ENCODE data around the gene GMPR2. TPM values are rescaled to one million over a fixed set of nuclear protein-coding genes. Genes with fewer than 3 reads are reported as not detected.

GMPR2 gene
- total and polyA plus RNA-seq, 2 of the 4 experiments (the other 2 are of a cell fraction) = 63.7 to 92.5 TPM

- TF ChIP-seq MAZ (IDR thresholded peaks at IDR 0.05; ENCODE audit: borderline replicate concordance, low read depth, low read length) (no peak), BHLHE40 (IDR thresholded peaks at IDR 0.05; ENCODE audit: low read depth, low read length) (no peak), MAFK (IDR thresholded peaks at IDR 0.05; ENCODE audit: low read depth, low read length) (no peak), MXI1 (IDR thresholded peaks at IDR 0.05; ENCODE audit: borderline replicate concordance, low read depth, low read length) (no peak), CHD1 (IDR thresholded peaks at IDR 0.05; ENCODE audit: low read depth, low read length) (no peak), POLR2A (IDR thresholded peaks at IDR 0.05; ENCODE audit: low read depth, low read length) (no peak), RFX5 (IDR thresholded peaks at IDR 0.05; ENCODE audit: low read depth, low read length) (no peak), FOS (IDR thresholded peaks at IDR 0.05; ENCODE audit: low read depth, low read length) (no peak), NFE2L2 (IDR thresholded peaks at IDR 0.05; ENCODE audit: low read depth, low read length) (no peak), RAD21 (IDR thresholded peaks at IDR 0.05; ENCODE audit: low read length) (no peak), SMC3 (IDR thresholded peaks at IDR 0.05; ENCODE audit: low read depth, low read length) (no peak), CEBPB (IDR thresholded peaks at IDR 0.05; ENCODE audit: low read depth, low read length) (no peak), RCOR1 (IDR thresholded peaks at IDR 0.05; ENCODE audit: insufficient replicate concordance, low read length) (no peak)
- TF ChIP-seq, protein P1, sequence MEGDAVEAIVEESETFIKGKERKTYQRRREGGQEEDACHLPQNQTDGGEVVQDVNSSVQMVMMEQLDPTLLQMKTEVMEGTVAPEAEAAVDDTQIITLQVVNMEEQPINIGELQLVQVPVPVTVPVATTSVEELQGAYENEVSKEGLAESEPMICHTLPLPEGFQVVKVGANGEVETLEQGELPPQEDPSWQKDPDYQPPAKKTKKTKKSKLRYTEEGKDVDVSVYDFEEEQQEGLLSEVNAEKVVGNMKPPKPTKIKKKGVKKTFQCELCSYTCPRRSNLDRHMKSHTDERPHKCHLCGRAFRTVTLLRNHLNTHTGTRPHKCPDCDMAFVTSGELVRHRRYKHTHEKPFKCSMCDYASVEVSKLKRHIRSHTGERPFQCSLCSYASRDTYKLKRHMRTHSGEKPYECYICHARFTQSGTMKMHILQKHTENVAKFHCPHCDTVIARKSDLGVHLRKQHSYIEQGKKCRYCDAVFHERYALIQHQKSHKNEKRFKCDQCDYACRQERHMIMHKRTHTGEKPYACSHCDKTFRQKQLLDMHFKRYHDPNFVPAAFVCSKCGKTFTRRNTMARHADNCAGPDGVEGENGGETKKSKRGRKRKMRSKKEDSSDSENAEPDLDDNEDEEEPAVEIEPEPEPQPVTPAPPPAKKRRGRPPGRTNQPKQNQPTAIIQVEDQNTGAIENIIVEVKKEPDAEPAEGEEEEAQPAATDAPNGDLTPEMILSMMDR (conservative IDR thresholded peaks at IDR 0.05; ENCODE audit: low read depth, low read length) = no peak
- TF ChIP-seq, protein P2, sequence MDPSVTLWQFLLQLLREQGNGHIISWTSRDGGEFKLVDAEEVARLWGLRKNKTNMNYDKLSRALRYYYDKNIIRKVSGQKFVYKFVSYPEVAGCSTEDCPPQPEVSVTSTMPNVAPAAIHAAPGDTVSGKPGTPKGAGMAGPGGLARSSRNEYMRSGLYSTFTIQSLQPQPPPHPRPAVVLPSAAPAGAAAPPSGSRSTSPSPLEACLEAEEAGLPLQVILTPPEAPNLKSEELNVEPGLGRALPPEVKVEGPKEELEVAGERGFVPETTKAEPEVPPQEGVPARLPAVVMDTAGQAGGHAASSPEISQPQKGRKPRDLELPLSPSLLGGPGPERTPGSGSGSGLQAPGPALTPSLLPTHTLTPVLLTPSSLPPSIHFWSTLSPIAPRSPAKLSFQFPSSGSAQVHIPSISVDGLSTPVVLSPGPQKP (IDR thresholded peaks at IDR 0.05; ENCODE audit: borderline replicate concordance, low read depth, low read length) = no peak
- TF ChIP-seq, protein P3, sequence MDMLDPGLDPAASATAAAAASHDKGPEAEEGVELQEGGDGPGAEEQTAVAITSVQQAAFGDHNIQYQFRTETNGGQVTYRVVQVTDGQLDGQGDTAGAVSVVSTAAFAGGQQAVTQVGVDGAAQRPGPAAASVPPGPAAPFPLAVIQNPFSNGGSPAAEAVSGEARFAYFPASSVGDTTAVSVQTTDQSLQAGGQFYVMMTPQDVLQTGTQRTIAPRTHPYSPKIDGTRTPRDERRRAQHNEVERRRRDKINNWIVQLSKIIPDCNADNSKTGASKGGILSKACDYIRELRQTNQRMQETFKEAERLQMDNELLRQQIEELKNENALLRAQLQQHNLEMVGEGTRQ (IDR thresholded peaks at IDR 0.05; ENCODE audit: low read depth, low read length) = no peak
- CTCF ChIA-PET = no interaction called here
- dilution Hi-C loops (cut with HindIII; ENCODE audit: low sequenced_read_pairs, unreplicated experiment) = no loop called here
Observed at GRCh38 chr14:24219080-24219479, 13.6 kb upstream of the GMPR2 start.

More at GRCh38 chr14:24219080-24219479, 13.6 kb upstream of the GMPR2 start:
- Histone ChIP-seq H4K91ac (ENCODE audit: insufficient read depth, low read depth, low read length) (no peak overlapping the region), H3K23ac (ENCODE audit: low read depth, low read length) (no peak overlapping the region), H3K36me3 (ENCODE audit: control insufficient read depth, insufficient read depth, low read length) (peaks cover 6% of the 10 kb centered on the region), H4K8ac (ENCODE audit: low read depth in 2 of 2, low read length in 2 of 2) (no peak overlapping the region), H4K5ac (ENCODE audit: low read depth, low read length) (no peak overlapping the region), H3K14ac (replicated peaks; ENCODE audit: low read depth, low read length) (no peak overlapping the region), H2BK15ac (ENCODE audit: low read depth, low read length) (no peak overlapping the region), H3K9me3 (ENCODE audit: control insufficient read depth, insufficient read depth, low read length) (no peaks in the 10 kb centered on the region), H2AFZ (replicated peaks; ENCODE audit: low read length, poor library complexity) (no peak overlapping the region), H2AK5ac (ENCODE audit: low read depth, low read length) (no peak overlapping the region), H3K9ac (ENCODE audit: low read depth, low read length) (no peak overlapping the region), H4K20me1 (ENCODE audit: insufficient read depth, low read length) (no peaks in the 10 kb centered on the region; the same call in 1 of the 2 replicates), H2BK120ac (ENCODE audit: low read depth, low read length) (no peak overlapping the region), H3K4me3 (ENCODE audit: insufficient read depth, low read depth, low read length) (no peak overlapping the region), H3K27me3 (ENCODE audit: control insufficient read depth, insufficient read depth, low read length) (no peaks in the 10 kb centered on the region), H3K4me2 (ENCODE audit: low read depth, low read length) (no peak overlapping the region), H3K79me1 (ENCODE audit: low read depth in 1 of 2, low read length in 2 of 2) (peaks cover 11 to 64% of the 10 kb centered on the region in 2 experiments), H3K56ac (ENCODE audit: extremely low read depth, insufficient read depth, low read length) (no peak overlapping the region), H3K9me1 (ENCODE audit: insufficient read depth, low read length) (peaks cover 9% of the 10 kb centered on the region; the same call in 1 of the 2 replicates), H3K18ac (ENCODE audit: low read depth, low read length) (no peak overlapping the region), H3K4ac (ENCODE audit: low read depth, low read length) (no peak overlapping the region), H2BK20ac (ENCODE audit: low read depth, low read length) (no peak overlapping the region), H2AK9ac (replicated peaks; ENCODE audit: low read depth, low read length, poor library complexity) (no peak overlapping the region), H2BK5ac (ENCODE audit: low read depth, low read length, poor library complexity, severe bottlenecking) (no peak overlapping the region), H3K27ac (ENCODE audit: insufficient read depth, low read length) (no peak overlapping the region), H3K4me1 (ENCODE audit: control insufficient read depth, insufficient read depth, low read length) (no peaks in the 10 kb centered on the region)
- intact Hi-C loops (cut with micrococcal nuclease) = loop anchor here (10.0 kb wide), 1 partner anchor 216 kb away; no protein-coding TSS in a partner anchor
- POLR2A ChIA-PET (ENCODE audit: unreplicated experiment) = no interaction called here
- ATAC-seq (ENCODE audit: low read depth) = no peak
- in situ Hi-C loops (cut with MboI; ENCODE audit: low sequenced_read_pairs) = no loop called here
- no TSS peak for BruUV-seq (replicated peaks)
- DNase-seq = no peak
- no CpG with 5 or more reads among the region's 4 CpGs for WGBS, 2 experiments (ENCODE audit: extremely low coverage in 2 of 2, insufficient read length in 1 of 2)

All from IMR-90 (cell line).